Activated CD4-positive, alpha-beta T cell treated with anti-CD3 and anti-CD28 coated beads for 1 hour (primary cell): ENCODE data around the gene ACVR1.
"Not testable (repeated sequence)": the region's sequence is repeated elsewhere in the genome, so short reads cannot be mapped to it uniquely, and the experiment has no call there.

Source experiments
- DNase-seq: peaks from one replicate; pipeline ENCODE4 v3.0.0-alpha.2; 2020

Gene ACVR1

GRCh38 chr2:157786663-157787363 lies 89.3 kb downstream of the ACVR1 start:
- no peak for DNase-seq

GRCh38 chr2:157785866-157786662 lies 90.1 kb downstream of the ACVR1 start:
- DNase-seq: no peak

GRCh38 chr2:157785200-157785599 lies 90.9 kb downstream of the ACVR1 start:
- no peak for DNase-seq

DNA sequence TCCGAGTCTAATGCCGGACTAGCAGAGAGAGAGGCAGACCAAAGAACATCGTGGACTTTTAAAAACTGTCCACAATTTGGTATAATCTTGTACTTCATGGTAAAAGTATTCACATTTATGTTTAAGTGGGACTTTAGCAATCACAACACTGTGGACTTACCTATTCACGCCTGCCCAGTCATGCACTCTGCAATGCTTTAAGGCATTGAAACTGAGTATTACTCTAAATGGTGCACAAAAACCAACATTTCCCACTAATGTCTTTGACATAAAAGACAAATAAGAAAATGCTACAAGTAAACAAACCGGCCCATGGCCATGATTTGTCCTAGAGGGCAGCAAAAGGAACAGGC lies 91.3 kb downstream of the ACVR1 start:
- no peak for DNase-seq

DNA sequence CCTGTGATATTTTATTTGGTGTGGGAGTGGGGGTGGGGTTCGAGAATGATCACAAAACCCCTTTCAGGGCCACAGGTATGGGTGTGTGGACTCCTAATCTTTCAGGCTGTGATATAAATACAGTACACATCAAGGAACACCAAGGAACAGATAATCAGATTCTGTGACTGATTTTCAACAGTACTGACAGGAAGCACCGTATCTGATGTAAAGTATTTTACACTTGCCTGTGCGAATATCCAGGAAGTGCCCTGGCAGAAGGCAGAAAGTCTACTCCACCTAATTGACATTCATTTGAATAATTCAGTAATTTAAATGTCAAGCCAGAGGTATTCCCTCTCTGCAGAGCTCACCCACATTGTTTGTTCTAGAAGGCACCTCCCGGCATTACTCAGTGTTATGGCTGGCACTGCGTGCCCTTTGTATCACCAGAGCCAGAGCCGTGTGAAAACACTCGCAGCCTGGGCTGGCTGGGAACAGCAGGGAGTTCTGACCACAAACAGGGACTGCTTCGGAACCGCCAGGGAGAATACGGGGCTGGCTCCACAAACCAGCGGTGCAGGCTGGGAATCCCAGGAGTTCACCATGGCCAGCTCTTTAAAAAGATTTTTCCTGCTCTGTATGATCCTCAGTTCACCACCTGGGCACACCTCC lies 91.8 kb downstream of the ACVR1 start:
- no peak for DNase-seq

DNA sequence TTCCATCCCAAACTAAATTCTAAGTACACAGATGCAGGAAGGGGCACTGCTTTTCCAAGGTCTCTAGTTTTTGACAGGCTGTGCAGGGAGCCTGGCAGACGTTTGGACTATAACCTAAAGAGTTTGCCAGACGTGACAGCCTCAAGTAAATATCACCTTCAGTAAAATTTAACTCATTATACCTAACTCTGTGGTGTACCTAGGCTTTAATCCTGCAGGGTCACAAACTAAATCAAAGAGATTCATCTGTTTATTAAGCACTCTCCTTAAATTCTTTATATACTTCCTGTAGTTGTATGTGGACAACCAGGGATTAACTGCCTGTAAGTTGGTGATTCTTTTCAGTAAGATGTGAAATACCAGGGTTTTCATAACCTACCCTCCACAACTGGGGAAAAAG lies 92.9 kb downstream of the ACVR1 start:
- DNase-seq: no peak

DNA sequence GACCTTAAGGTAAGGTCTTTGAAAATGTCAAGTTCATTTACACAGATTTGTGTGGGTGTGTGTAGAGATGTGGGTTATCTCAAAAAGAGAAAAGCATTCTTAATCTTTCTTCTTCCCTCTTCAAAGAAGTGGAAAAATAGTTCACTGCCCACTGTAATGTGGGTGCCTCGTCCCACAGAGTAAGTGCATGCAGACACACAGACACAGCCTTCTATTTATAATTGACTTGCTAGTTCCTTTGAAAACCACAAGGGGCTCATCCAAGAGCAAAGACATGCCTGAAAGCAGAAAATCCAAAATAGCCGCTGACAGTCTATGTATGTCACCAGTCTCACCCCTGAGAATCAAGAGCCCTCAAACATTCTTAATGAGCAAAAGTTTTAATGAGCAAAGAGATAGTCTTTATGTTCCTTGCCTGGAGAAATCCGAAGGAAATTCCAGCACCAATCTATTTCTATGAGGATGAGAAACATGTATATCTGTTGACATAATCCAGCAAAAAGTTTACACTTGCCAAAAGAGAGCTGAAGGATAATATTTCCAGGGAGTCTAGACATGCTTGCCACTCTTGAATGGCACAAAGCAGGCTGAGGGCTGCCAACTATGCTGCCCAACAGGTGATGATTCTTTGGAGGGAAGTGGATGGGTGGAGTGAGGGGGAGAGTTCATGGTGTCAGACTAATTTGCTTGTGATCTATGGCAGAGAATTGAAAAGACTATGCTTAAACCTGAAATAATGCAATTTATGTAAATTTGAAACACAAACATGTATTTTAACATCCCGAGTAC lies 93.9 kb downstream of the ACVR1 start:
- DNase-seq: no peak

- DNase-seq: no peak
Measured at GRCh38 chr2:157780211-157780610, 95.9 kb downstream of the ACVR1 start.

- no peak for DNase-seq
Measured at GRCh38 chr2:157779794-157780193, 96.3 kb downstream of the ACVR1 start.

DNA sequence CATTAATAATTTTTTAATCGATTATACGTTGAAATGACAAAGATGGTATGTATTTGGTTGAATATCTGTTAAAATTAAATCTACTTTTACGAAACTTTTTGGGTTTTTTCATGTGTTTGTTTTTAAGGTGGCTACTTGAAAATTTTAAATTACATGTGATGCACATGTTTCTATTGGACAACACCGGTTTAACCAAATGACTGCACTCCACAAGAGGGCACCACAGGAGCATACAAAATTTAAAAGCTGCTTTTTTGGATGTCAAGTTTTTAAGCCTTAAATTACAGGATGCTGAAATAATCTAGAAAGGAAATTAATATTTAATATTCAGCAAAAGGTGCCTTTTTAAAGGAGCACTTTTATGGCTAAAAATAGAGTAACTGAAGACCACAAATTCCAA lies 98.7 kb downstream of the ACVR1 start:
- peak; percentile 19 for DNase-seq

GRCh38 chr2:157771234-157771633 lies 104.9 kb downstream of the ACVR1 start:
- DNase-seq: no peak

GRCh38 chr2:157769856-157770255 lies 106.3 kb downstream of the ACVR1 start:
- DNase-seq: no peak

DNA sequence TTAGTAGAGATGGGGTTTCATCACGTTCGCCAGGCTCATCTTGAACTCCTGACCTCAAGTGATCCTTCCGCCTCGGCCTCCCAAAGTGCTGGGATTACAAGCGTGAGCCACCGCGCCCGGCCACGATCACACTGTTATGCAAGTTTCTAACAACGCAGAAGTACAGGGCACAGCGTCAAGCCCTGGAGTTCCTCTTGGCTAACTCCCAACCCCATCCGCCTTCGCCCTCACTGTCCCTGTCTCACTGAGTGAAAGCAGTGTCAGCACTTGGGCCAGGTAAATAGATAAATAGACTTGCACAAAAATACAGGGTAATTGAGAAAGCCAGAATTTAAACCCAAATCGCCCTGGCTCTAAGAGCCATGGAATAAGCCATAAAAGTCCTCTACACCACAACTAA lies 111.7 kb downstream of the ACVR1 start:
- DNase-seq: no peak

- no peak for DNase-seq
Measured at GRCh38 chr2:157761520-157761919, 114.6 kb downstream of the ACVR1 start.

DNA sequence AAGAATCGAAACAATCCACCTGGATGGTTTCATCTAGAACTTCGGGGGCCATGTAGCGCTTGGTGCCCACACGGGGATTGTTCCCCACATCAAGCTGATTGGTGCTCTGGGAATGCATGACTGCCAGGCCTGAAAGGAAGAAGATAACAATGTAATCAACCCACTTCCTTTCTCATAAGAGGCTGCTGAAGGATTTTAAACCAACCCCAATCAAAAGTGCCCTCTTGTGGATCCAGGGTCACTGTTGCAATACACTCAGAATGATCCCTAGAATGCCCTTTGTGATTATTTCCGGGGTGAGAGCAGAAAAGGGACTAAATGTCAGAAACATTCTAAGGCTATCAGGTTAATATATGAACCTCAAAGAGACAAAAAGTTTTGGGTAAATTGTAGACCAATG lies 115.2 kb downstream of the ACVR1 start:
- DNase-seq: no peak

- DNase-seq: no peak
Measured at GRCh38 chr2:157759855-157760254, 116.3 kb downstream of the ACVR1 start.

DNA sequence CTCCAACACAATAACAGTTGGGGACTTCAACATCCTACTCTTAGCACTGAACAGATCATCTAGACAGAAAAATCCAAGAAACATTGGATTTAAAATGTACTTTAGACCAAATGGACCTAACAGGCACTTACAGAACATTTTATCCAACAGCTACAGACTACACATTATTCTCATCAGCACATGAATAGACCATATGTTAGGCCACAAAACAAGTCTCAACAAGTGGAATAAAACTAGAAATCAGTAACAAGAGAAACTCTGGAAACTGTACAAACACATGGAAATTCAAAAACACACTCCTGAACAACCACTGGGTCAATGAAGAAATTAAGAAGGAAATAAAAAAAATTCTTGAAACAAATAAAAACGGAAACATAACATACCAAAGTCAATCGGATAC lies 117.5 kb downstream of the ACVR1 start:
- DNase-seq: no peak

GRCh38 chr2:157757500-157757899 lies 118.6 kb downstream of the ACVR1 start:
- no peak for DNase-seq

DNA sequence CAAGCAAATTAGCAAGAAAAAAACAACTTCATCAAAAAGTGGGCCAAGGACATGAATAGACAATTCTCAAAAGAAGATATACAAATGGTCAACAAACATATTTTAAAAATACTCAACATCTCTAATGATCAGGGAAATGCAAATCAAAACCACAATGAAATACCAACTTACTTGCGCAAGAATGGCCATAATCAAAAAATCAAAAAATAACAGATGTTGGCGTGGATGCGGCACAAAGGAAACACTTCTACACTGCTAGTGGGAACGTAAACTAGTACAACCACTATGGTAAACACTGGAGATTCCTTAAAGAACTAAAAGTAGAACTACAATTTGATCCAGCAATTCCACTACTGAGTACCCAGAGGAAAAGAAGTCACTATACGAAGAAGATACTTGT lies 119.7 kb downstream of the ACVR1 start:
- not testable (repeated sequence) for DNase-seq

DNA sequence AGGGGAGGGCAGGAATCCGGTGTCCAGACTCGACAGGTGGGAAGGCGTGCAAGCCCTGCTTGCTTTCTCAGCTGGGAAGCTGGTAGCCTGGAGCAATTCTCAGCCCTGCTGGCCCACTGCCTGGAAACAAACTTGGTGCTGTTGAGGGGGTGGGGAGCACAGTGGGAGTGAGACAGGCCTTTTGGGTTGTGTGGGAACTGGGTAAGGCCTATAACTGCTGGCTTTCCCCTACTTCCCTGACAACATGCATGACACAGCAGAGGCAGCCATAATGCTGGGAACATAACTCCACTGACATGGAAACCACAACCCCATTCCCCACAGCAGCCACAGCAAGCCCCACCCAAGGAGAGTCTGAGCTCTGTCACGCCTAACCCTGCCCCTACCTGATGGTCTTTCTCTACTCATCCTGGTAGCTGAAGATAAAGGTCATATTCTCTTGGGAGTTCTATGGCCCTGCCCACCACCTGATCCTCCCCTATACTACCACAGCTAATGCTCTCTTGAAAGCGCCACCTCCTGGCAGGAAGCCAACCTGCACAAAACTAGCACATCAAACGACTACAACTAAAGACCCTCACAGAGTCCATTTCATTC lies 124.6 kb downstream of the ACVR1 start:
- DNase-seq: no peak

GRCh38 chr2:157749684-157750083 lies 126.4 kb downstream of the ACVR1 start:
- no peak for DNase-seq

- no peak for DNase-seq
Measured at GRCh38 chr2:157748371-157749142, 127.6 kb downstream of the ACVR1 start.
